HEK293T (cell line): ENCODE data around the gene NGF.
"Not testable (repeated sequence)": the region's sequence is repeated elsewhere in the genome, so short reads cannot be mapped to it uniquely, and the experiment has no call there.

Experiments
- CTCF ChIA-PET: fragments of 350-600 bp; formaldehyde crosslinking; extraction: SDS; loops from one replicate; lab custom pipeline; 2021; ENCODE audit warnings: antibody characterized with exemption, inconsistent platforms; lab: Yijun Ruan, JAX
- POLR2A ChIA-PET: fragments of 350-600 bp; formaldehyde crosslinking; extraction: SDS; loops from one replicate; lab custom pipeline; 2020; ENCODE audit warnings: antibody characterized with exemption, inconsistent platforms; lab: Yijun Ruan, JAX
- DNase-seq: peaks from one replicate; pipeline ENCODE4 v3.0.0; 2012; ENCODE audit warnings: mixed read lengths; ENCODE audit errors: extremely low spot score
- ARNT ChIP-seq: fragments of 450-650 bp; IDR thresholded peaks from 2 replicates; pipeline ENCODE4 v1.6.1; 2017; ENCODE audit warnings: mild to moderate bottlenecking
- BHLHE40 ChIP-seq: fragments of 450-650 bp; IDR thresholded peaks from 2 replicates; pipeline ENCODE4 v1.6.1; 2016; ENCODE audit warnings: mild to moderate bottlenecking, moderate library complexity, borderline replicate concordance
- CTBP1 ChIP-seq: fragments of 450-650 bp; IDR thresholded peaks from 2 replicates; pipeline ENCODE4 v1.6.1; 2016; ENCODE audit warnings: borderline replicate concordance
- ELF4 ChIP-seq: fragments of 450-650 bp; IDR thresholded peaks from 2 replicates; pipeline ENCODE4 v1.6.1; 2017; ENCODE audit warnings: antibody characterized with exemption
- FOXA1 ChIP-seq: fragments of 450-650 bp; IDR thresholded peaks from 2 replicates; pipeline ENCODE4 v1.6.1; 2016; ENCODE audit warnings: mild to moderate bottlenecking
- FOXK2 ChIP-seq: fragments of 450-650 bp; IDR thresholded peaks from 2 replicates; pipeline ENCODE4 v1.6.1; 2016; ENCODE audit warnings: mild to moderate bottlenecking
- FOXM1 ChIP-seq: fragments of 450-650 bp; IDR thresholded peaks from 2 replicates; pipeline ENCODE4 v1.6.1; 2017; ENCODE audit warnings: mild to moderate bottlenecking, borderline replicate concordance
- HDGF ChIP-seq: fragments of 450-650 bp; IDR thresholded peaks from 2 replicates; pipeline ENCODE4 v1.6.1; 2017; ENCODE audit warnings: antibody characterized with exemption, borderline replicate concordance
- L3MBTL2 ChIP-seq: fragments of 450-650 bp; conservative IDR thresholded peaks from 2 replicates; pipeline ENCODE4 v1.6.1; 2016; ENCODE audit warnings: mild to moderate bottlenecking
- LEF1 ChIP-seq: fragments of 450-650 bp; IDR thresholded peaks from 2 replicates; pipeline ENCODE4 v1.6.1; 2017; ENCODE audit warnings: mild to moderate bottlenecking, borderline replicate concordance
- NFRKB ChIP-seq: fragments of 450-650 bp; IDR thresholded peaks from 2 replicates; pipeline ENCODE4 v1.6.1; 2016; ENCODE audit warnings: mild to moderate bottlenecking, moderate library complexity
- SP1 ChIP-seq: fragments of 450-650 bp; IDR thresholded peaks from 2 replicates; pipeline ENCODE4 v1.6.1; 2017
- SUZ12 ChIP-seq: fragments of 450-650 bp; IDR thresholded peaks from 2 replicates; pipeline ENCODE4 v1.6.1; 2016; ENCODE audit warnings: mild to moderate bottlenecking
- TARDBP ChIP-seq: fragments of 450-650 bp; IDR thresholded peaks from 2 replicates; pipeline ENCODE4 v1.6.1; 2016
- ZNF384 ChIP-seq: fragments of 450-650 bp; IDR thresholded peaks from 2 replicates; pipeline ENCODE4 v1.6.1; 2016
- TF ChIP-seq, protein P1 (sequence below): fragments of 450-650 bp; IDR thresholded peaks from 2 replicates; pipeline ENCODE4 v1.6.1; 2016

Gene NGF

DNA sequence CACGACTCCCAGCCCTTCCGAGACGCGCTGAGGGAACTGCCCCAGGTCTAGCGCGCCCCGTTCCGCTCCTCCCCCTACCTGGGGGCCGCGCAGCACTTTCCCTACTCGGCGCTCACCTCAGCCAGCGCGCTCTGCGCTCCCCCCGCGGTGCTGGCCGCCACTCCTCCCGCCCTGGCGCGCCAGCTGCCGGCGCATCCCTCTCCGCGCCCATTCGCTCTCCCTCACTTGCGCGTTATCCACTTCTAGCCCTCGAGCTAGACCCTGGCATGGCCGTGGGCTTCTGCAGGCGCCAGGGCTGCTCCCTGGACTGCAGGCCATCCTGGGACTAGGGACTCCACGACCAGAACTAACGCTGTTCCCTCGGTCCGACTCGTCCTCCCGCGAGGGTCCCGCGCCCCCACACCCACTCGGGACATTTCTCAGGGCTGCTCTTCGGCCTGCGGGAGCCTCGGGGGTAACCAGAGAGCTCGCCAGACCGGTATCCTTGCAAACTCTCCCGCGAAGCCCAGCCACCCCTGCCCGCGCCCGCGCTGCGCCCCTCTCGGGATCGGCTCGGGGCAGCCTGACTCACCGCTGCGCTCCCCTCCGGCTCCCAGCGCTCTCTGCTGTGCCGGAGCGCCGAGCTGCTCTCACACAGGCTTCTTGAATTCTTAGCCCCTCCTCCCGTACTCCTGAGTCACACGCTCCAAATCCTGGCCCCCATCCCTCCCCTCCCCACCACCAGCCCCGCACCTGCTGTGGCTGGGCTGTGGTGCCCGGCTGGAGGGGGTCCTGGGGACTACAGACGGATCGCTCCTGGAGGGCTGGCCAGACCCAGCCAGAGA is at the start of gene NGF:
Gene NGF, minus strand, starts transcription at position 617 of the 824 bp plus-strand sequence. CDS start 51,454 bp downstream, outside the sequence.
- POLR2A ChIA-PET = no interaction called here
- CTCF ChIA-PET = interaction anchor here (0.7 to 1.1 kb wide), 3 partner anchors 63 to 266 kb away, joined by 3 to 4 read pairs (median 3); no protein-coding TSS in a partner anchor
- TF ChIP-seq NFRKB (no peak), ELF4 (no peak), FOXK2 (no peak), L3MBTL2 (peak; percentile 34), LEF1 (no peak), FOXA1 (no peak), TARDBP (no peak)
- peak; percentile 68 for DNase-seq

DNA sequence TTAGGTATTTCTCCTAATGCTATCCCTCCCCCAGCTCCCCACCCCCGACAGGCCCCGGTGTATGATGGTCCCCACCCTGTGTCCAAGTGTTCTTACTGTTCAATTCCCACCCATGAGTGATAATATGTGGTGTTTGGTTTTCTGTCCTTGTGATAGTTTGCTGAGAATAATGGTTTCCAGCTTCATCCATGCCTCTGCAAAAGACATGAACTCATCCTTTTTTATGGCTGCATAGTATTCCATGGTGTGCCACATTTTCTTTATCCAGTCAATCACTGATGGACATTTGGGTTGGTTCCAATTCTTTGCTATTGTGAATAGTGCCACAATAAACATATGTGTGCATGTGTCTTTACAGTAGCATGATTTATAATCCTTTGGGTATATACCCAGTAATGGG is 45.4 kb upstream of the NGF start:
- POLR2A ChIA-PET, DNase-seq, CTCF ChIA-PET: not testable (repeated sequence)

DNA sequence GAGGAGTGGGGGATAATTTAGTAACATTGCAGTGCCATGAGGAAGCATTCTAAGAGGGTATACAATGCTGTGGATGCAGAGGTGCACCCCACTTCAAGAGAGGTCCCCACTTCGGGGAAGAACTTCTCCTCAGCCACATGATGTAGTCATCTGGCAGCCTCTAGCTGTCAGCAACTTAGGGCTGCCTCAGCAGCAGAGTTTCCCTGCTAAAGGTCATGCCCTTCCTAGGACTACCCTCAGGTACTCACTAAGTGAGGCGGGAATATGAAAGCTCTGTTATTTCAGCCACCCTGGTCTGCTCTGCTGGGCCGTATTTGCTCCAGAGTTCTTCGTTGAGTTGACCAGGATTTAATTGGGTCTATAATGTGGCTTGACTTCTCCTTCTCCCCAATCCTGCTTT is 41.9 kb upstream of the NGF start:
- ChIA-PET POLR2A (no interaction called here), CTCF (no interaction called here)
- no peak for DNase-seq
- TF ChIP-seq L3MBTL2 (no peak), FOXA1 (no peak), ARNT (no peak), FOXM1 (no peak), SUZ12 (no peak), ZNF384 (no peak), NFRKB (no peak), CTBP1 (no peak), ELF4 (no peak), LEF1 (no peak), HDGF (no peak), SP1 (no peak), TARDBP (no peak), BHLHE40 (no peak), FOXK2 (no peak)
- TF ChIP-seq, protein P1, sequence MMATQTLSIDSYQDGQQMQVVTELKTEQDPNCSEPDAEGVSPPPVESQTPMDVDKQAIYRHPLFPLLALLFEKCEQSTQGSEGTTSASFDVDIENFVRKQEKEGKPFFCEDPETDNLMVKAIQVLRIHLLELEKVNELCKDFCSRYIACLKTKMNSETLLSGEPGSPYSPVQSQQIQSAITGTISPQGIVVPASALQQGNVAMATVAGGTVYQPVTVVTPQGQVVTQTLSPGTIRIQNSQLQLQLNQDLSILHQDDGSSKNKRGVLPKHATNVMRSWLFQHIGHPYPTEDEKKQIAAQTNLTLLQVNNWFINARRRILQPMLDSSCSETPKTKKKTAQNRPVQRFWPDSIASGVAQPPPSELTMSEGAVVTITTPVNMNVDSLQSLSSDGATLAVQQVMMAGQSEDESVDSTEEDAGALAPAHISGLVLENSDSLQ = no peak

DNA sequence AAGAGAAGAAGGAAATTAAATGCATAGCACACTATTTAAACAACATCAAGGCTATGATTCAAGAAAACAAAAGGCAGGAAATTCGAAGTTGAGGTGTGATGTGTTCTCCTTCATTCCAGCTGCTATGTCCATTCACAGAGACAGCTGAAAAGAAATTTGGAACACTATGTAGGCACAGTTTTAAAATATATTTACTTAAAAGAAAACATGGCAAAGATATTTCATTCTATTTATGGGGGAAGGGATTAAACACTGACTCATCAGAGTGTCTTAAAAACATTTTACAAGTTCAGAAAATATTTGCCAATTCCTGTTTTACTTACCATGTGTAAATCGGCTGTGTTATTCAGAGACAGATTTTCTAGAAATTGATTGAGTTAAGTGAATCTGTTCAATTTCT is 39.4 kb upstream of the NGF start:
- no peak for TF ChIP-seq CTBP1
- POLR2A ChIA-PET = no interaction called here
- CTCF ChIA-PET = no interaction called here
- DNase-seq = no peak

DNA sequence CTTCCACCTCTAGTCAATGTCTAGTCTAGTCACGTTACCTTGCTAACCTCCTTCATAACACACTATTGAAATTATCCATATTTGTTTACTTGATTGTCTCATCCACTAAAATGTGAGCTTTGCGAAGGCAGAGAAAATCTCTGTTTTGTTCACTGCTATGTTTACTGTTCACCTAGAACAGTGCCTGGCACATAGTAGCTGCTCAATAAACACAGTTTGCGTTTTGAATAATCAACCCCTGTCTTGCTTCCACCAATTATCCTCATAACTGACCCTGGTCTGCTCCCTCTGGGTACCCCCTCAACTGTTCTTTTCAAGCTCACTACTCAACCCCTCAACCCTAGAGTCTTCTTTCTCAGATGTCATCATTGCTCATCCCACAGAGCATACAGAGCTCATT is 36.5 kb upstream of the NGF start:
- CTCF ChIA-PET = no interaction called here
- no peak for DNase-seq
- POLR2A ChIA-PET = no interaction called here
- no peak for TF ChIP-seq FOXK2
- TF ChIP-seq LEF1 = no peak
- TF ChIP-seq, protein P1 = no peak
- TF ChIP-seq ELF4 = no peak
- no peak for TF ChIP-seq ARNT
- TF ChIP-seq TARDBP = no peak
- no peak for TF ChIP-seq ZNF384
- no peak for TF ChIP-seq FOXM1
- no peak for TF ChIP-seq BHLHE40
- TF ChIP-seq CTBP1 = no peak
- TF ChIP-seq FOXA1 = no peak
- no peak for TF ChIP-seq L3MBTL2
- TF ChIP-seq NFRKB = no peak
- TF ChIP-seq SP1 = no peak
- no peak for TF ChIP-seq SUZ12
- no peak for TF ChIP-seq HDGF

DNA sequence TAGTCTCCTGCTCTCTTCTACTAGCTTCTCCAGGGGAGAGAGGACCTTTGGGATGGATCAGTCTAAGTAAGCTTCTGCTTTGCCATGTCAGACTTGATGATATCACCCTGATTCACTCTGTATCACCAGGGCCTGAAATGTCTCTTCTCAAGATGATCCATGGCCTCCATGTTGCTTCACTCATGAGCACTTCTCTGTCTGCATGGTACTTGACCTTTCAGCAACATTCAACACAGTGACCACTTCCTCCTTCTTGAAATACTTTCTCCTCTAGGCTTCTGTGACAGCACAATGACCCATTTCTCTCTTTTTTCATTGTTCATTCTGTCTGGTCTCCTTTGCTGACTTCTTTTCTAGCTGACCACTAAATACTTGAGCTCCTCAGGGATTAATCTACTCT is 35.3 kb upstream of the NGF start:
- TF ChIP-seq FOXM1 (no peak), BHLHE40 (no peak), FOXK2 (no peak), HDGF (no peak), L3MBTL2 (no peak), CTBP1 (no peak), ZNF384 (no peak), ARNT (no peak), ELF4 (no peak), LEF1 (no peak), SP1 (no peak), TARDBP (no peak), NFRKB (no peak), FOXA1 (no peak), SUZ12 (no peak)
- TF ChIP-seq, protein P1 = no peak
- no peak for DNase-seq
- ChIA-PET CTCF (no interaction called here), POLR2A (no interaction called here)
